MCF 10A (cell line): Measurements from ENCODE around the gene OLFML2A. TPM values are rescaled to one million over a fixed set of nuclear protein-coding genes. Genes with fewer than 3 reads are reported as not detected.

Experiments
- BruUV-seq: library from RNA; stranded (reverse); fragments of 400-500 nt; replicated peaks from 2 replicates; lab custom pipeline; 2021; lab: Mats Ljungman, UMichigan
- CTCF ChIA-PET: fragments of 300-600 bp; sonication (Branson Sonifier 250); formaldehyde crosslinking; extraction: SDS; loops from one replicate; lab custom pipeline; 2021; ENCODE audit warnings: antibody characterized with exemption, inconsistent platforms; lab: Yijun Ruan, JAX
- POLR2A ChIA-PET: fragments of 300-600, 350-650 bp; sonication (Branson Sonifier 250); formaldehyde crosslinking; extraction: SDS; loops from one replicate; lab custom pipeline; 2020; ENCODE audit warnings: antibody characterized with exemption, inconsistent platforms; lab: Yijun Ruan, JAX
- DNase-seq: peaks from one replicate; pipeline ENCODE4 v3.0.0-alpha.2; 2018; ENCODE audit not compliant: unreplicated experiment
- H3K27ac Mint-ChIP-seq: one replicate; pipeline ENCODE4 v1.8.0; 2022; ENCODE audit warnings: mild to moderate bottlenecking, low read depth, mixed read lengths; ENCODE audit not compliant: unreplicated experiment
- H3K27me3 Mint-ChIP-seq: one replicate; pipeline ENCODE4 v1.8.0; 2022; ENCODE audit warnings: mixed read lengths; ENCODE audit not compliant: insufficient read depth, unreplicated experiment
- H3K36me3 Mint-ChIP-seq: one replicate; pipeline ENCODE4 v1.8.0; 2022; ENCODE audit warnings: mild to moderate bottlenecking, moderate library complexity, mixed read lengths; ENCODE audit not compliant: insufficient read depth, unreplicated experiment
- H3K4me1 Mint-ChIP-seq: one replicate; pipeline ENCODE4 v1.8.0; 2022; ENCODE audit warnings: mixed read lengths; ENCODE audit not compliant: insufficient read depth, unreplicated experiment
- H3K4me3 Mint-ChIP-seq: one replicate; pipeline ENCODE4 v1.8.0; 2022; ENCODE audit warnings: mild to moderate bottlenecking, moderate library complexity, mixed read lengths; ENCODE audit not compliant: unreplicated experiment
- H3K9me3 Mint-ChIP-seq: one replicate; pipeline ENCODE4 v1.8.0; 2022; ENCODE audit warnings: mixed read lengths; ENCODE audit not compliant: unreplicated experiment
- intact Hi-C: fragments of 100-400 bp; cut with micrococcal nuclease; formaldehyde crosslinking; loops from 2 replicates; pipeline ENCODE4 v1.14.1; 2022
- total RNA-seq: library from RNA; stranded (reverse); gene quantifications from 2 replicates; pipeline ENCODE4 v1.2.3, GENCODE V29; 2022
- TF ChIP-seq, protein P1 (sequence below): fragments of 200-600 bp; IDR thresholded peaks from one replicate; pipeline ENCODE4 v1.8.0; 2022; ENCODE audit warnings: antibody characterized with exemption, mild to moderate bottlenecking; ENCODE audit not compliant: unreplicated experiment

OLFML2A gene
- total RNA-seq, 1 experiment from 2014 or later: 0.21 TPM

DNA sequence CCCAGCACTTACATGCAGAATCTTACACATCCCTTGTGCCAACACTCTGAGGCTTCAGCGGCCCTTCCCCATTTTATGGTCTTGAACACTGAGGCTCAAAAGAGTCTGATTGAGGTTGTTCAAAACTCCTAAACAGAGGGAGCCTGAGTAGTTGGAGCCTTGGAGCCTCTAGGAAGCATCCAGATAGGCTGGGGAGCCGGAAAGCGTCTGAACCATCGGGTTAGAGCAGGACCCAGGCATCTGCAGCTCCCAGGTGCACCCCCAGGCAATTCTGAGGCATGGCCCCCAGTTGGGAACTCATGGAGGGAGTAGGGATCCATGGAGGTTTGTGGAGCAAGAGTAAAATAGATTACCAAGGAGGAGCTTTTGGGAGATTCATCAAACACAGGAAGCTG lies 3.8 kb downstream of the OLFML2A start:
- Mint-ChIP-seq H3K4me3 (no peak overlapping the region), H3K4me1 (peaks cover 29% of the 10 kb centered on the region), H3K9me3 (no peaks in the 10 kb centered on the region), H3K27me3 (peaks cover 8% of the 10 kb centered on the region), H3K27ac (no peak overlapping the region), H3K36me3 (no peaks in the 10 kb centered on the region)
- CTCF ChIA-PET: interaction anchor here (0.6 to 13.3 kb wide), 3 partner anchors 70 to 361 kb away, joined by 3 to 927 read pairs (median 3); partner anchors contain the start of genes ARPC5L, RPL35 and WDR38
- TF ChIP-seq, protein P1, sequence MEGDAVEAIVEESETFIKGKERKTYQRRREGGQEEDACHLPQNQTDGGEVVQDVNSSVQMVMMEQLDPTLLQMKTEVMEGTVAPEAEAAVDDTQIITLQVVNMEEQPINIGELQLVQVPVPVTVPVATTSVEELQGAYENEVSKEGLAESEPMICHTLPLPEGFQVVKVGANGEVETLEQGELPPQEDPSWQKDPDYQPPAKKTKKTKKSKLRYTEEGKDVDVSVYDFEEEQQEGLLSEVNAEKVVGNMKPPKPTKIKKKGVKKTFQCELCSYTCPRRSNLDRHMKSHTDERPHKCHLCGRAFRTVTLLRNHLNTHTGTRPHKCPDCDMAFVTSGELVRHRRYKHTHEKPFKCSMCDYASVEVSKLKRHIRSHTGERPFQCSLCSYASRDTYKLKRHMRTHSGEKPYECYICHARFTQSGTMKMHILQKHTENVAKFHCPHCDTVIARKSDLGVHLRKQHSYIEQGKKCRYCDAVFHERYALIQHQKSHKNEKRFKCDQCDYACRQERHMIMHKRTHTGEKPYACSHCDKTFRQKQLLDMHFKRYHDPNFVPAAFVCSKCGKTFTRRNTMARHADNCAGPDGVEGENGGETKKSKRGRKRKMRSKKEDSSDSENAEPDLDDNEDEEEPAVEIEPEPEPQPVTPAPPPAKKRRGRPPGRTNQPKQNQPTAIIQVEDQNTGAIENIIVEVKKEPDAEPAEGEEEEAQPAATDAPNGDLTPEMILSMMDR: no peak
- BruUV-seq: no TSS peak
- POLR2A ChIA-PET: no interaction called here
- no peak for DNase-seq
- intact Hi-C loops: no loop called here

DNA sequence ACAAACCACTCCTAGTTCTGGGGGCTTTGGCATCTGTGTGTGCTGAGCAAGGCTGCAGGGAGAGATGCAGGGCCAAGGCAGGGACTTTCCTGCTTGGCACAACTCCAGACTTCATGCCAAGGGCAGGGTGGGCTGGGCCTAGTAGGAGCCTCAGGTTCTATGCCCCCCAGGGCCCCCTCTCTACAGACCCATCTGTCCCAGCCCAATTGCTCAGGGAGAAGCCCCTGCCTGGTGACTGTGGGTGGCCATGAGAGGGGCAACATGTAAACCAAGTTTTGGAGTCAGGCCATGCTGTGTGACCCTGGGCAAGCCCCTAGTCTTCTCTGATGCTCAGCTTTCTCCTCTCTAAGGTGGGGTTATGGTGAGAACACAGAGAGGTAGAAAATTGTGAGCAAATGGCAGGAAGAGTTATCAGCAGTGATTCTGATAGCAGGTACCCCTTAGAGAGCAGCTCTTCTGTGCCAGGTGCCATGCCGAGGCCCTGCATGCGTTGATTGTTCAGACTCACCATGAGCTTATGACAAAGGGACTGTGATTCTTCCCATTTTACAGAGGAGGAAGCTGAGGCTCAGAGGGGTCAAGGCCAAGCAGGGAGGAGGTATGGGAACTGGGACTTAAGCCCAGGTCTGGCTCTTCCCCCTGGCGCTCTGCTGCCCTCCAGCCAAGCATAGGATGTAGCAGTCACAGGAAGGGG lies 5.2 kb downstream of the OLFML2A start:
- CTCF ChIA-PET: interaction anchor here (0.8 to 2.4 kb wide), 5 partner anchors 10 to 71 kb away, joined by 3 to 26 read pairs (median 4); partner anchors contain the start of gene WDR38
- POLR2A ChIA-PET: interaction anchor here (0.9 to 1.1 kb wide), 2 partner anchors 36 to 50 kb away, joined by 3 read pairs; no protein-coding TSS in a partner anchor
- H3K4me1 Mint-ChIP-seq: peaks cover 25% of the 10 kb centered on the region
- TF ChIP-seq, protein P1: no peak
- no TSS peak for BruUV-seq
- no peaks in the 10 kb centered on the region for H3K27me3 Mint-ChIP-seq
- H3K27ac Mint-ChIP-seq: no peak overlapping the region
- intact Hi-C loops: no loop called here
- H3K36me3 Mint-ChIP-seq: no peaks in the 10 kb centered on the region
- H3K4me3 Mint-ChIP-seq: no peak overlapping the region
- DNase-seq: no peak
- H3K9me3 Mint-ChIP-seq: no peaks in the 10 kb centered on the region

DNA sequence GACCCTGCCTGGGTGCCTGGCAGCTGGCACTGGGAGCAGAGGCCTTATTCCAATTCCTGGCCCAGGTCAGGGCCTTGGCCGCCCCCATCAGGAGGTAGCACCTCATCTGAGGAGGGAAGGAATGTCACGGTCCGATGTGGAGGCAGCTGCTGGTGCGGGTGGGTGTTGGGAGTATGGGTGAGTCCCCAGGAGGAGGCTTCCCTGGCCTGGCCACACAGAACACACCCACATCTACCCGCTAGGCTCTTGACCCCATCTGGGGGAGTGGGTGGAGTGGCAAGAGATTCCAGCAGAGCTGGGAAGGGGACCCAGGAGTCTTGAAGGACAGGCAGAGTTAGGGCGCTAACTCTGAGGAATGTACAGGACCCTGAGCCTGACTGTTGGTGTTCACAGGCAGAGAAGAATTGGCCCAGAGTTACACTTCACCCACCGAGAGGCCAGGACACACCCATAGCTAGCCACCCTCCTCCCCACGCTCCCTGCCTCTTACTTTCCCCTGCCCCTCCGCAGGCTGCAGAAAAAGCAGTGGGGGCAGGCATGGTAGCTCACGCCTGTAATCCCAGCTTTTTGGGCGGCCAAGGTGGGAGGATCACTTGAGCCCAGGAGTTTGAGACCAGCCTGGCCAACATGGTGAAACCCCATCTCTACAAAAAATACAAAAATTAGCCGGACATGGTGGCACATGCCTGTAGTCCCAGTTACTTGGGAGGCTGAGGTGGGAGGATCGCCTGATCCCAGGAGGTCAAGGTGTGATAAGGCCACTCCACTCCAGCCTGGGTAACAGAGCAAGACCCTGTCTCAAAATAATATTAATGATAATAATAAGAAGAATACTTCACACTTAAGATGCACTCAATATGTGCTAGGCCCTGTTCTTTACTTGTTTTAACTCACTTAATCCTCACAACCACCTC lies 6.0 kb downstream of the OLFML2A start:
- no peak overlapping the region for H3K4me3 Mint-ChIP-seq
- BruUV-seq: no TSS peak
- no peaks in the 10 kb centered on the region for H3K36me3 Mint-ChIP-seq
- TF ChIP-seq, protein P1: no peak
- H3K27ac Mint-ChIP-seq: no peak overlapping the region
- no peaks in the 10 kb centered on the region for H3K9me3 Mint-ChIP-seq
- peaks cover 25% of the 10 kb centered on the region for H3K4me1 Mint-ChIP-seq
- intact Hi-C loops: no loop called here
- H3K27me3 Mint-ChIP-seq: no peaks in the 10 kb centered on the region
- ChIA-PET POLR2A (interaction anchor here (0.9 to 1.1 kb wide), 3 partner anchors 36 to 70 kb away, joined by 3 read pairs; partner anchors contain the start of gene WDR38), CTCF (interaction anchor here (0.7 to 2.4 kb wide), 6 partner anchors 10 to 70 kb away, joined by 3 to 26 read pairs (median 4); partner anchors contain the start of gene WDR38)
- no peak for DNase-seq
